SK-N-SH (cell line): ENCODE measurements around the gene ARHGAP4. TPM values are rescaled to one million over a fixed set of nuclear protein-coding genes. Genes with fewer than 3 reads are reported as not detected.

Experiments
- CTCF ChIA-PET: fragments of 300-600, 350-600 bp; formaldehyde crosslinking; extraction: SDS; loops from one replicate; lab custom pipeline; 2021; lab: Yijun Ruan, JAX
- POLR2A ChIA-PET: fragments of 350-600 bp; sonication (Branson Sonifier 250); formaldehyde crosslinking; extraction: SDS; loops from one replicate; lab custom pipeline; 2020; ENCODE audit warnings: antibody characterized with exemption, inconsistent platforms; lab: Yijun Ruan, JAX
- DNase-seq: peaks from one replicate; pipeline ENCODE4 v3.0.0; 2012
- H2AFZ ChIP-seq: fragments of 200-600 bp; sonication (generic); 2 replicates; pipeline ENCODE4 v1.8.1; 2016; ENCODE audit warnings: antibody characterized with exemption, mild to moderate bottlenecking, low read depth
- H3F3A ChIP-seq: fragments of 200-600 bp; sonication (generic); replicated peaks from 2 replicates; pipeline ENCODE3; 2016; ENCODE audit warnings: antibody characterized with exemption, mild to moderate bottlenecking; ENCODE audit not compliant: insufficient read depth
- H3K27ac ChIP-seq, 2 experiments: fragments of 200-500 bp in 1 of 2; fragments of 200-600 bp in 1 of 2; sonication (Bioruptor generic) in 1 of 2; sonication (generic), shearing (Covaris generic) in 1 of 2; 2 replicates each; pipeline versions ENCODE4 v1.5.1 to v1.6.1; 2014 to 2016; ENCODE audit warnings: low read depth in 2 of 2, inconsistent platforms in 1 of 2, low read length in 1 of 2, mild to moderate bottlenecking in 1 of 2, mixed read lengths in 1 of 2
- H3K27me3 ChIP-seq: fragments of 200-600 bp; sonication (generic), shearing (Covaris generic); 2 replicates; pipeline ENCODE4 v1.6.1; 2016; ENCODE audit warnings: mixed run types; ENCODE audit not compliant: insufficient read depth
- H3K36me3 ChIP-seq, 2 experiments: fragments of 200-500 bp in 1 of 2; fragments of 200-600 bp in 1 of 2; sonication (Bioruptor generic) in 1 of 2; sonication (generic) in 1 of 2; replicated peaks in 1 of 2; 2 replicates each; pipeline versions ENCODE3 to v1.5.1; 2014 to 2016; ENCODE audit warnings: low read length in 1 of 2, mild to moderate bottlenecking in 1 of 2; ENCODE audit not compliant: insufficient read depth in 2 of 2, control insufficient read depth in 1 of 2
- H3K4me1 ChIP-seq, 2 experiments: fragments of 200-500 bp in 1 of 2; fragments of 200-600 bp in 1 of 2; sonication (Bioruptor generic) in 1 of 2; sonication (generic), shearing (Covaris generic) in 1 of 2; 2 replicates each; pipeline versions ENCODE4 v1.5.1 to v1.6.1; 2014 to 2016; ENCODE audit warnings: low read depth in 1 of 2, low read length in 1 of 2, mixed run types in 1 of 2; ENCODE audit not compliant: insufficient read depth in 2 of 2, control insufficient read depth in 1 of 2
- H3K4me2 ChIP-seq: fragments of 200-600 bp; sonication (generic), shearing (Covaris generic); 2 replicates; pipeline ENCODE4 v1.6.1; 2017; ENCODE audit warnings: mixed run types
- H3K4me3 ChIP-seq, 2 experiments: fragments of 200-500 bp in 1 of 2; fragments of 200-600 bp in 1 of 2; sonication (Bioruptor generic) in 1 of 2; sonication (generic), shearing (Covaris generic) in 1 of 2; 2 replicates each; pipeline versions ENCODE4 v1.5.1 to v1.8.1; 2014 to 2016; ENCODE audit warnings: low read depth in 2 of 2, inconsistent platforms in 1 of 2, low read length in 1 of 2, mild to moderate bottlenecking in 1 of 2, mixed read lengths in 1 of 2, moderate library complexity in 1 of 2
- H3K79me2 ChIP-seq: fragments of 200-600 bp; sonication (generic); 2 replicates; pipeline ENCODE4 v1.8.1; 2017; ENCODE audit warnings: mild to moderate bottlenecking; ENCODE audit not compliant: insufficient read depth
- H3K9ac ChIP-seq: fragments of 200-600 bp; sonication (generic); 2 replicates; pipeline ENCODE4 v1.6.1; 2017; ENCODE audit warnings: mixed run types
- H3K9me2 ChIP-seq: fragments of 200-600 bp; sonication (generic); 2 replicates; pipeline ENCODE4 v1.6.1; 2017; ENCODE audit warnings: mixed run types
- H3K9me3 ChIP-seq: fragments of 200-600 bp; sonication (generic); 2 replicates; pipeline ENCODE4 v1.6.1; 2017; ENCODE audit warnings: mixed run types, mild to moderate bottlenecking, moderate library complexity
- H4K20me1 ChIP-seq: fragments of 200-600 bp; sonication (generic); 2 replicates; pipeline ENCODE4 v1.6.1; 2017; ENCODE audit warnings: mild to moderate bottlenecking, mixed run types; ENCODE audit not compliant: insufficient read depth
- FOSL2 ChIP-seq: IDR thresholded peaks from 2 replicates; pipeline ENCODE4 v1.4.0; 2012; ENCODE audit warnings: low read depth, mild to moderate bottlenecking, moderate library complexity, borderline replicate concordance
- GATA2 ChIP-seq: sonication (generic); formaldehyde crosslinking; IDR thresholded peaks from 2 replicates; pipeline ENCODE4 v1.5.0; 2020; ENCODE audit warnings: mild to moderate bottlenecking, missing genetic modification reagents
- NFIC ChIP-seq: IDR thresholded peaks from 2 replicates; pipeline ENCODE4 v1.4.0; 2012; ENCODE audit warnings: borderline replicate concordance
- NRF1 ChIP-seq: IDR thresholded peaks from 2 replicates; pipeline ENCODE4 v1.6.1; 2012; ENCODE audit warnings: low read depth, mild to moderate bottlenecking, low read length
- RAD21 ChIP-seq: IDR thresholded peaks from 2 replicates; pipeline ENCODE4 v1.6.1; 2012; ENCODE audit warnings: mild to moderate bottlenecking, low read length
- RCOR1 ChIP-seq: fragments of 150-350 bp; IDR thresholded peaks from 2 replicates; pipeline ENCODE4 v1.6.1; 2017; ENCODE audit warnings: antibody characterized with exemption, low read length
- SMC3 ChIP-seq: IDR thresholded peaks from 2 replicates; pipeline ENCODE4 v1.6.1; 2012; ENCODE audit warnings: low read depth, low read length, improper control_type of control experiment
- TCF12 ChIP-seq: IDR thresholded peaks from 2 replicates; pipeline ENCODE4 v1.4.0; 2012
- WGBS: methylation state at CpG from one replicate; pipeline ENCODE4 v1.1.6; 2017; ENCODE audit warnings: low lambda C conversion rate; 5-methylcytosine and 5-hydroxymethylcytosine counted together
- polyA plus RNA-seq, 3 experiments: library from polyadenylated mRNA; depleted of rRNA; stranded (reverse); fragments of >200 nt; gene quantifications; 2 replicates each; pipeline ENCODE4 v1.2.3, GENCODE V29; 2012
- TF ChIP-seq, protein P1 (sequence below): IDR thresholded peaks from 2 replicates; pipeline ENCODE4 v1.4.0; 2012; ENCODE audit warnings: low read depth, borderline replicate concordance

ARHGAP4 gene
- polyA plus RNA-seq, 1 of the 3 experiments (the other 2 are of a cell fraction): 1.6 TPM

GRCh38 chrX:153941336-153942252 is 15.5 kb upstream of the ARHGAP4 start:
- Histone ChIP-seq H4K20me1 (0 out of 2 replicates have a peak, but pooled peaks cover 4% of the 10 kb centered on the region), H3K4me3 (no peak overlapping the region), H3K9ac (no peak overlapping the region), H3K4me1 (peaks cover 0 to 2% of the 10 kb centered on the region in 2 experiments; a peak in 1 of 4 replicates), H3K9me2 (no peaks in the 10 kb centered on the region), H3K36me3 (peaks cover 0 to 2% of the 10 kb centered on the region in 2 experiments), H3F3A (peaks cover 3% of the 10 kb centered on the region), H3K9me3 (no peaks in the 10 kb centered on the region), H3K79me2 (no peaks in the 10 kb centered on the region), H3K27ac (no peak overlapping the region), H3K4me2 (no peak overlapping the region), H3K27me3 (peaks cover 2% of the 10 kb centered on the region; the same call in 1 of the 2 replicates), H2AFZ (no peak overlapping the region)
- ChIA-PET POLR2A (no interaction called here), CTCF (interaction anchor here (0.6 to 2.7 kb wide), 4 partner anchors 19 to 178 kb away, joined by 3 to 15 read pairs (median 4); partner anchors contain the start of gene PLXNB3)
- 81% methylated on average over 15 of the region's 23 CpGs for WGBS
- no peak for DNase-seq
- TF ChIP-seq TCF12: no peak
- no peak for TF ChIP-seq RAD21

- H3K79me2 ChIP-seq: peaks cover 2% of the 10 kb centered on the region
- peaks cover 4% of the 10 kb centered on the region; the same call in 1 of the 2 replicates for H3K27me3 ChIP-seq
- H3K9me3 ChIP-seq: no peaks in the 10 kb centered on the region
- no peak overlapping the region for H2AFZ ChIP-seq
- CTCF ChIA-PET: interaction anchor here (0.6 to 4.5 kb wide), 6 partner anchors 12 to 176 kb away, joined by 3 to 18 read pairs (median 3); no protein-coding TSS in a partner anchor
- TF ChIP-seq, protein P1, sequence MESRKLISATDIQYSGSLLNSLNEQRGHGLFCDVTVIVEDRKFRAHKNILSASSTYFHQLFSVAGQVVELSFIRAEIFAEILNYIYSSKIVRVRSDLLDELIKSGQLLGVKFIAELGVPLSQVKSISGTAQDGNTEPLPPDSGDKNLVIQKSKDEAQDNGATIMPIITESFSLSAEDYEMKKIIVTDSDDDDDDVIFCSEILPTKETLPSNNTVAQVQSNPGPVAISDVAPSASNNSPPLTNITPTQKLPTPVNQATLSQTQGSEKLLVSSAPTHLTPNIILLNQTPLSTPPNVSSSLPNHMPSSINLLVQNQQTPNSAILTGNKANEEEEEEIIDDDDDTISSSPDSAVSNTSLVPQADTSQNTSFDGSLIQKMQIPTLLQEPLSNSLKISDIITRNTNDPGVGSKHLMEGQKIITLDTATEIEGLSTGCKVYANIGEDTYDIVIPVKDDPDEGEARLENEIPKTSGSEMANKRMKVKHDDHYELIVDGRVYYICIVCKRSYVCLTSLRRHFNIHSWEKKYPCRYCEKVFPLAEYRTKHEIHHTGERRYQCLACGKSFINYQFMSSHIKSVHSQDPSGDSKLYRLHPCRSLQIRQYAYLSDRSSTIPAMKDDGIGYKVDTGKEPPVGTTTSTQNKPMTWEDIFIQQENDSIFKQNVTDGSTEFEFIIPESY: no peak
- TF ChIP-seq FOSL2 (no peak), GATA2 (CRISPR knock-in tag) (no peak), SMC3 (no peak), NRF1 (no peak), NFIC (no peak), RCOR1 (no peak)
- H3F3A ChIP-seq: no peaks in the 10 kb centered on the region
- peaks cover 0 to 5% of the 10 kb centered on the region in 2 experiments; a peak in 1 of 4 replicates for H3K4me1 ChIP-seq
- no peak for DNase-seq
- WGBS: 59% methylated on average over 7 of the region's 7 CpGs
- H3K9ac ChIP-seq: no peak overlapping the region
- no peak overlapping the region for H3K4me2 ChIP-seq
- no peaks in the 10 kb centered on the region for H4K20me1 ChIP-seq
- no peaks in the 10 kb centered on the region for H3K36me3 ChIP-seq
- POLR2A ChIA-PET: interaction anchor here (1.2 kb wide), 1 partner anchor 11 kb away, joined by 4 read pairs; no protein-coding TSS in a partner anchor
- H3K27ac ChIP-seq: no peak overlapping the region
- no peaks in the 10 kb centered on the region for H3K9me2 ChIP-seq
- H3K4me3 ChIP-seq: no peak overlapping the region
Observed at GRCh38 chrX:153939573-153939972, 13.5 kb upstream of the ARHGAP4 start.
